H9 (cell line): Measurements from ENCODE around the gene PLXNA1. TPM values are rescaled to one million over a fixed set of nuclear protein-coding genes. Genes with fewer than 3 reads are reported as not detected.

ENCODE experiments used
- DNase-seq: peaks from one replicate; pipeline ENCODE4 v3.0.0-alpha.2; 2017
- H2AFZ ChIP-seq: one replicate; pipeline ENCODE4 v1.6.1; 2013; ENCODE audit warnings: mild to moderate bottlenecking, low read length, control low read depth, moderate library complexity
- H2AK5ac ChIP-seq: 2 replicates; pipeline ENCODE4 v1.6.1; 2013; ENCODE audit warnings: low read length, control low read depth, mixed read lengths; ENCODE audit not compliant: insufficient read length
- H2BK120ac ChIP-seq: one replicate; pipeline ENCODE4 v1.6.1; 2013; ENCODE audit warnings: low read depth, mild to moderate bottlenecking, low read length, control low read depth, inconsistent platforms; ENCODE audit not compliant: poor library complexity, severe bottlenecking
- H2BK12ac ChIP-seq: 2 replicates; pipeline ENCODE4 v1.6.1; 2013; ENCODE audit warnings: low read length, control low read depth, mixed read lengths, low read depth; ENCODE audit not compliant: insufficient read length
- H2BK15ac ChIP-seq: 2 replicates; pipeline ENCODE4 v1.6.1; 2013; ENCODE audit warnings: low read depth, low read length, control low read depth
- H2BK20ac ChIP-seq: one replicate; pipeline ENCODE4 v1.6.1; 2013; ENCODE audit warnings: low read depth, mild to moderate bottlenecking, low read length, control low read depth, inconsistent platforms; ENCODE audit not compliant: poor library complexity, severe bottlenecking
- H2BK5ac ChIP-seq: 2 replicates; pipeline ENCODE4 v1.6.1; 2013; ENCODE audit warnings: low read length, control low read depth, mixed read lengths; ENCODE audit not compliant: insufficient read length
- H3K14ac ChIP-seq: 2 replicates; pipeline ENCODE4 v1.6.1; 2013; ENCODE audit warnings: low read length, control low read depth; ENCODE audit not compliant: insufficient read depth
- H3K18ac ChIP-seq: 2 replicates; pipeline ENCODE4 v1.6.1; 2013; ENCODE audit warnings: low read depth, mild to moderate bottlenecking, mixed read lengths, low read length, control low read depth; ENCODE audit not compliant: insufficient read length
- H3K23ac ChIP-seq: 2 replicates; pipeline ENCODE4 v1.6.1; 2013; ENCODE audit warnings: low read length, control low read depth, mixed read lengths, low read depth; ENCODE audit not compliant: insufficient read length
- H3K23me2 ChIP-seq: 2 replicates; pipeline ENCODE4 v1.6.1; 2013; ENCODE audit warnings: low read depth, mild to moderate bottlenecking, mixed read lengths, low read length, control low read depth; ENCODE audit not compliant: insufficient read length, poor library complexity, severe bottlenecking
- H3K27ac ChIP-seq: 2 replicates; pipeline ENCODE4 v1.5.1; 2013; ENCODE audit warnings: low read length, control low read depth, mixed read lengths, low read depth; ENCODE audit not compliant: insufficient read length
- H3K27me3 ChIP-seq: 2 replicates; pipeline ENCODE4 v1.6.1; 2013; ENCODE audit warnings: low read length, control low read depth, inconsistent platforms; ENCODE audit not compliant: insufficient read depth
- H3K4ac ChIP-seq: 2 replicates; pipeline ENCODE4 v1.6.1; 2013; ENCODE audit warnings: low read depth, mild to moderate bottlenecking, control low read depth, inconsistent platforms, low read length, moderate library complexity
- H3K4me1 ChIP-seq: 2 replicates; pipeline ENCODE4 v1.6.1; 2013; ENCODE audit warnings: low read length, control low read depth, inconsistent platforms; ENCODE audit not compliant: insufficient read depth
- H3K4me2 ChIP-seq: 2 replicates; pipeline ENCODE4 v1.6.1; 2013; ENCODE audit warnings: low read length, control low read depth, mixed read lengths; ENCODE audit not compliant: insufficient read length, insufficient read depth
- H3K56ac ChIP-seq: 2 replicates; pipeline ENCODE4 v1.6.1; 2013; ENCODE audit warnings: low read depth, mild to moderate bottlenecking, mixed read lengths, low read length, control low read depth; ENCODE audit not compliant: insufficient read length
- H3K79me1 ChIP-seq: 2 replicates; pipeline ENCODE4 v1.6.1; 2013; ENCODE audit warnings: low read depth, mild to moderate bottlenecking, moderate library complexity, low read length, control low read depth, inconsistent platforms; ENCODE audit not compliant: insufficient read depth, poor library complexity, severe bottlenecking
- H3K79me2 ChIP-seq: 2 replicates; pipeline ENCODE4 v1.6.1; 2013; ENCODE audit warnings: low read length, control low read depth, inconsistent platforms; ENCODE audit not compliant: insufficient read depth
- H3K9ac ChIP-seq: 2 replicates; pipeline ENCODE4 v1.6.1; 2013; ENCODE audit warnings: low read length, control low read depth, mixed read lengths; ENCODE audit not compliant: insufficient read length; ENCODE audit errors: extremely low read depth
- H3K9me3 ChIP-seq: one replicate; pipeline ENCODE4 v1.6.1; 2013; ENCODE audit warnings: low read depth, low read length, inconsistent platforms; ENCODE audit not compliant: control insufficient read depth
- H3T11ph ChIP-seq: one replicate; pipeline ENCODE4 v1.6.1; 2013; ENCODE audit warnings: mild to moderate bottlenecking, low read length, control low read depth, inconsistent platforms
- H4K20me1 ChIP-seq: one replicate; pipeline ENCODE4 v1.6.1; 2013; ENCODE audit not compliant: control insufficient read depth, insufficient read length, insufficient read depth
- H4K5ac ChIP-seq: 2 replicates; pipeline ENCODE4 v1.6.1; 2013; ENCODE audit warnings: low read depth, mild to moderate bottlenecking, mixed read lengths, low read length, control low read depth; ENCODE audit not compliant: insufficient read length
- H4K8ac ChIP-seq: replicated peaks from 2 replicates; pipeline ENCODE4 v1.6.1; 2013; ENCODE audit warnings: low read length, control low read depth, mixed read lengths, low read depth; ENCODE audit not compliant: insufficient read length
- H4K91ac ChIP-seq: 2 replicates; pipeline ENCODE4 v1.6.1; 2013; ENCODE audit warnings: low read depth, mild to moderate bottlenecking, moderate library complexity, mixed read lengths, low read length, control low read depth; ENCODE audit not compliant: insufficient read length
- H3K27ac Mint-ChIP-seq, 3 experiments: 2 replicates in 2 of 3; 3 replicates in 1 of 3; pipeline ENCODE4 v1.8.0; 2020 to 2021; ENCODE audit warnings: mixed read lengths in 3 of 3, mild to moderate bottlenecking in 1 of 3, moderate library complexity in 1 of 3
- H3K27me3 Mint-ChIP-seq: 2 replicates; pipeline ENCODE4 v1.8.0; 2021; ENCODE audit warnings: low read depth, mild to moderate bottlenecking, moderate library complexity, mixed read lengths
- H3K36me3 Mint-ChIP-seq, 3 experiments: 2 replicates in 2 of 3; 3 replicates in 1 of 3; pipeline ENCODE4 v1.8.0; 2020 to 2021; ENCODE audit warnings: low read depth in 3 of 3, mixed read lengths in 3 of 3; ENCODE audit not compliant: insufficient read depth in 1 of 3
- H3K4me1 Mint-ChIP-seq, 2 experiments: 2 replicates each; pipeline ENCODE4 v1.8.0; 2020; ENCODE audit warnings: mixed read lengths in 2 of 2
- H3K4me3 Mint-ChIP-seq, 2 experiments: 2 replicates in 1 of 2; 3 replicates in 1 of 2; pipeline ENCODE4 v1.8.0; 2020 to 2021; ENCODE audit warnings: mild to moderate bottlenecking in 2 of 2, mixed read lengths in 2 of 2, moderate library complexity in 1 of 2
- H3K9me3 Mint-ChIP-seq, 2 experiments: 2 replicates in 1 of 2; 3 replicates in 1 of 2; pipeline ENCODE4 v1.8.0; 2020; ENCODE audit warnings: mild to moderate bottlenecking in 2 of 2, mixed read lengths in 2 of 2, moderate library complexity in 1 of 2
- CTCF ChIP-seq: fragments of 200-600 bp; sonication (generic); conservative IDR thresholded peaks from 3 replicates; pipeline ENCODE4 v1.8.0; 2021; ENCODE audit warnings: antibody characterized with exemption, mild to moderate bottlenecking
- WGBS: extraction: QIAGEN DNeasy Blood & Tissue Kit; methylation state at CpG from one replicate; pipeline ENCODE4 v1.1.7; 2013; ENCODE audit warnings: missing lambda C conversion rate, low lambda C conversion rate, mixed read lengths; ENCODE audit not compliant: insufficient read length; ENCODE audit errors: extremely low coverage; 5-methylcytosine and 5-hydroxymethylcytosine counted together
- total RNA-seq: library from RNA; stranded (reverse); gene quantifications from 2 replicates; pipeline ENCODE4 v1.2.1, GENCODE V29; 2021

Gene PLXNA1
- total RNA-seq, 1 experiment from 2014 or later: 42.1 TPM

GRCh38 chr3:126959921-126960603 lies 22.9 kb upstream of the PLXNA1 start:
- no peak overlapping the region for H2AFZ ChIP-seq
- H3K4me1 ChIP-seq: no peaks in the 10 kb centered on the region
- H4K8ac ChIP-seq: no peak overlapping the region
- no peak overlapping the region for H3K4me3 Mint-ChIP-seq
- no peak overlapping the region for H2BK15ac ChIP-seq
- H3K4me1 Mint-ChIP-seq: peaks cover 22 to 23% of the 10 kb centered on the region in 2 experiments
- no peaks in the 10 kb centered on the region for H3K9me3 ChIP-seq
- H3K79me2 ChIP-seq: no peaks in the 10 kb centered on the region
- no peak overlapping the region for H3K23ac ChIP-seq
- no CpG with 5 or more reads among the region's 17 CpGs for WGBS
- no peak overlapping the region for H2BK12ac ChIP-seq
- no peak overlapping the region for H4K91ac ChIP-seq
- H3K9ac ChIP-seq: no peak overlapping the region
- H3K18ac ChIP-seq: no peak overlapping the region
- H3K14ac ChIP-seq: no peak overlapping the region; the same call in 1 of the 2 replicates
- no peak overlapping the region for H3K56ac ChIP-seq
- H4K20me1 ChIP-seq: no peaks in the 10 kb centered on the region
- no peaks in the 10 kb centered on the region for H3K79me1 ChIP-seq
- no peaks in the 10 kb centered on the region; a peak in 1 of 7 replicates for H3K36me3 Mint-ChIP-seq
- H3K27me3 ChIP-seq: no peaks in the 10 kb centered on the region
- no peak overlapping the region for H2BK20ac ChIP-seq
- DNase-seq: peak; percentile 50
- no peak overlapping the region for H4K5ac ChIP-seq
- H3K27ac ChIP-seq: no peak overlapping the region
- no peak overlapping the region for H3K4me2 ChIP-seq
- H3K23me2 ChIP-seq: no peaks in the 10 kb centered on the region
- no peak overlapping the region for H3T11ph ChIP-seq
- no peaks in the 10 kb centered on the region for H3K9me3 Mint-ChIP-seq
- H3K27ac Mint-ChIP-seq: peak overlapping the region; percentile 88 to 96 (median 95); a peak in 6 of 7 replicates
- no peak overlapping the region for H3K4ac ChIP-seq
- H2AK5ac ChIP-seq: no peak overlapping the region
- H2BK120ac ChIP-seq: no peak overlapping the region
- peak; percentile 44; the same call in 2 of the 3 replicates for TF ChIP-seq CTCF
- H3K27me3 Mint-ChIP-seq: no peaks in the 10 kb centered on the region
- H2BK5ac ChIP-seq: no peak overlapping the region
